Measurements from ENCODE around the gene B3GNT4.

The B3GNT4 gene

DNA sequence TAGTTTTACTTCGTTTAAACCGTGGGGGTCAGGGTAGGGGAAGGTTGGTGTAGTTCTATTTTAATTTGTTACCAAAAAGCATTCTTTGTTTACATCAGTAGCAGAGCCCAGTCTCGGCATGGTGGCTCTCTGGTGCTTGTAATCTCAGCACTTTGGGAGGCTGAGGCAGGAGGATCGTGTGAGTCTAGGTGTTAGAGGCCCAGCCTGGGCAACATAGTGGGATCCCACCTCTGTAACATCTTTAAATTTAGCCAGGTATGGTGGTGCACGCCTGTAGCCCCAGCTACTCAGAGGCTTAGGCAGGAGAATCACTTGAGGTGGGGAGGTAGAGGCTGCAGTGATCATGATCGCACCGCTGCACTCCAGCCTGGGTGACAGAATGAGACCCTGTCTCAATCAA is 18.4 kb upstream of the B3GNT4 start:
- Histone ChIP-seq H3K9ac (ENCODE audit: low read length) (no peak overlapping the region), H3K9me2 (replicated peaks; ENCODE audit: insufficient read depth, low read length) (no peaks in the 10 kb centered on the region), H3K36me3 (ENCODE audit: low read length) (no peaks in the 10 kb centered on the region), H3K9me3 (ENCODE audit: insufficient read depth, low read length) (no peaks in the 10 kb centered on the region), H4K20me1 (ENCODE audit: low read depth, low read length) (no peaks in the 10 kb centered on the region), H3K27ac (ENCODE audit: low read depth, low read length) (no peak overlapping the region), H3K79me2 (ENCODE audit: insufficient read depth, low read length) (no peaks in the 10 kb centered on the region), H3K4me2 (ENCODE audit: low read depth, low read length, poor library complexity, severe bottlenecking) (no peak overlapping the region), H2AFZ (ENCODE audit: low read depth, low read length, severe bottlenecking) (no peak overlapping the region), H3F3A (ENCODE audit: insufficient read depth) (no peaks in the 10 kb centered on the region), H3K27me3 (ENCODE audit: low read length) (no peaks in the 10 kb centered on the region), H3K4me3 (ENCODE audit: insufficient read depth, low read length, poor library complexity, severe bottlenecking) (no peak overlapping the region)
- no peak for TF ChIP-seq EZH2phosphoT487 (conservative IDR thresholded peaks at IDR 0.05; ENCODE audit: low read length)
- TF ChIP-seq CTCF (IDR thresholded peaks at IDR 0.05; ENCODE audit: insufficient read depth, low read length, poor library complexity, severe bottlenecking) = no peak

DNA sequence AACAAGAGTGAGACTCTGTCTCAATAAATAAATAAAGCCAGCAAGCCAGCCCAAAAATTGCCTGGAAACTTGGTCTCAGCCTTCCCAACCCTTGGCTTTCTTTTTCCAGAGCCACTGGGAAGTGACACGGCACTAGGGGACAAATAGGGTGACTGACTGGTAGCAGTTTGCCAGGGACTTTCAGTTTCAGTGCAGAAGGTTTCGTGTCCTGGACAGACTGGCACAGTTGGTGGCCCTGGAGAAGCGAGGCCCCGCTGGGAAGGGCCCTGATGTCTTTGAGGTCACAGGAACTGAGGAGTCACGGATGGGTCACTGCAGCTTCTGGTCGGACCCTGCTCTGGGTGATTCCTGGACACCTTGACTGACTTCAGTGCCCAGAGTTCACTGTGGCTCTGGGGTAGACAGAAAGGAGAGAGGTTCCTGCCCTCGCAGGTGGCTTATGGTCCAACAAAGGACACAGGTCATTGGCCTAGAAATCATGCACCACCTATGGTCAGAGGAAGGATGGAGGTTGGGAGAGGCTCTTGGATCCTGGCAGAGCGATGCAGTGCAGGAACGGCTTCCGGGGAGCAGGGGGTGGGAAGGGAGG is 17.9 kb upstream of the B3GNT4 start:
- H3K4me3 ChIP-seq (ENCODE audit: insufficient read depth, low read length, poor library complexity, severe bottlenecking) = no peak overlapping the region
- H3K27ac ChIP-seq (ENCODE audit: low read depth, low read length) = no peak overlapping the region
- H3K27me3 ChIP-seq (ENCODE audit: low read length) = no peaks in the 10 kb centered on the region
- no peak overlapping the region for H2AFZ ChIP-seq (ENCODE audit: low read depth, low read length, severe bottlenecking)
- H3K79me2 ChIP-seq (ENCODE audit: insufficient read depth, low read length) = no peaks in the 10 kb centered on the region
- no peak overlapping the region for H3K4me2 ChIP-seq (ENCODE audit: low read depth, low read length, poor library complexity, severe bottlenecking)
- H3K9ac ChIP-seq (ENCODE audit: low read length) = no peak overlapping the region
- no peaks in the 10 kb centered on the region for H4K20me1 ChIP-seq (ENCODE audit: low read depth, low read length)
- no peaks in the 10 kb centered on the region for H3K9me2 ChIP-seq (replicated peaks; ENCODE audit: insufficient read depth, low read length)
- H3K36me3 ChIP-seq (ENCODE audit: low read length) = no peaks in the 10 kb centered on the region
- no peak for TF ChIP-seq EZH2phosphoT487 (conservative IDR thresholded peaks at IDR 0.05; ENCODE audit: low read length)
- TF ChIP-seq CTCF (IDR thresholded peaks at IDR 0.05; ENCODE audit: insufficient read depth, low read length, poor library complexity, severe bottlenecking) = no peak
- no peaks in the 10 kb centered on the region for H3F3A ChIP-seq (ENCODE audit: insufficient read depth)
- H3K9me3 ChIP-seq (ENCODE audit: insufficient read depth, low read length) = no peaks in the 10 kb centered on the region

- H3K36me3 ChIP-seq (ENCODE audit: low read length) = no peaks in the 10 kb centered on the region
- no peaks in the 10 kb centered on the region for H4K20me1 ChIP-seq (ENCODE audit: low read depth, low read length)
- H3K79me2 ChIP-seq (ENCODE audit: insufficient read depth, low read length) = no peaks in the 10 kb centered on the region
- H3K4me3 ChIP-seq (ENCODE audit: insufficient read depth, low read length, poor library complexity, severe bottlenecking) = no peak overlapping the region
- no peak overlapping the region for H3K9ac ChIP-seq (ENCODE audit: low read length)
- H3K27me3 ChIP-seq (ENCODE audit: low read length) = no peaks in the 10 kb centered on the region
- H2AFZ ChIP-seq (ENCODE audit: low read depth, low read length, severe bottlenecking) = no peak overlapping the region
- no peaks in the 10 kb centered on the region for H3F3A ChIP-seq (ENCODE audit: insufficient read depth)
- TF ChIP-seq EZH2phosphoT487 (conservative IDR thresholded peaks at IDR 0.05; ENCODE audit: low read length) (no peak), CTCF (IDR thresholded peaks at IDR 0.05; ENCODE audit: insufficient read depth, low read length, poor library complexity, severe bottlenecking) (no peak)
- H3K9me3 ChIP-seq (ENCODE audit: insufficient read depth, low read length) = no peaks in the 10 kb centered on the region
- H3K27ac ChIP-seq (ENCODE audit: low read depth, low read length) = no peak overlapping the region
- no peak overlapping the region for H3K4me2 ChIP-seq (ENCODE audit: low read depth, low read length, poor library complexity, severe bottlenecking)
- no peaks in the 10 kb centered on the region for H3K9me2 ChIP-seq (replicated peaks; ENCODE audit: insufficient read depth, low read length)
Observed at GRCh38 chr12:122187466-122187865, 16.0 kb upstream of the B3GNT4 start.
